GM12878 (cell line): ENCODE data around the gene CCDC107. TPM values are rescaled to one million over a fixed set of nuclear protein-coding genes. Genes with fewer than 3 reads are reported as not detected.

Experiments
- CHD1 ChIP-seq: IDR thresholded peaks from 2 replicates; pipeline ENCODE4 v1.6.1; 2012; ENCODE audit warnings: low read depth, low read length, improper control_type of control experiment
- FOS ChIP-seq: IDR thresholded peaks from 3 replicates; pipeline ENCODE4 v1.6.1; 2011; ENCODE audit warnings: borderline replicate concordance; ENCODE audit not compliant: insufficient read length; ENCODE audit errors: extremely low read depth
- HCFC1 ChIP-seq: fragments of 150-350 bp; IDR thresholded peaks from 2 replicates; pipeline ENCODE4 v1.6.1; 2014; ENCODE audit warnings: low read length
- HDAC6 ChIP-seq: fragments of 200-600 bp; sonication (generic); IDR thresholded peaks from one replicate; pipeline ENCODE4 v1.8.0; 2017; ENCODE audit warnings: antibody characterized with exemption; ENCODE audit not compliant: unreplicated experiment
- HSF1 ChIP-seq: fragments of 150-350 bp; IDR thresholded peaks from 2 replicates; pipeline ENCODE4 v1.6.1; 2014; ENCODE audit warnings: mild to moderate bottlenecking, low read depth, low read length
- IRF4 ChIP-seq: IDR thresholded peaks from 2 replicates; pipeline ENCODE4 v1.6.1; 2011; ENCODE audit warnings: low read depth, low read length
- KDM1A ChIP-seq: fragments of 200-600 bp; sonication (generic); IDR thresholded peaks from 2 replicates; pipeline ENCODE4 v1.6.1; 2016; ENCODE audit warnings: borderline replicate concordance
- MEF2B ChIP-seq: fragments of 450-650 bp; IDR thresholded peaks from 2 replicates; pipeline ENCODE4 v1.6.1; 2018; ENCODE audit warnings: mild to moderate bottlenecking, moderate library complexity; ENCODE audit not compliant: partially characterized antibody, poor library complexity, severe bottlenecking
- MTA3 ChIP-seq: IDR thresholded peaks from 2 replicates; pipeline ENCODE4 v1.6.1; 2012; ENCODE audit warnings: low read length, inconsistent platforms, borderline replicate concordance
- MYC ChIP-seq: IDR thresholded peaks from 2 replicates; pipeline ENCODE4 v1.6.1; 2011; ENCODE audit warnings: mild to moderate bottlenecking, low read length, moderate library complexity, inconsistent platforms; ENCODE audit not compliant: insufficient read depth, insufficient replicate concordance, insufficient read length, severe bottlenecking
- NFYA ChIP-seq: IDR thresholded peaks from 2 replicates; pipeline ENCODE4 v1.6.1; 2011; ENCODE audit warnings: low read depth, mild to moderate bottlenecking, low read length, improper control_type of control experiment, borderline replicate concordance
- PAX5 ChIP-seq: IDR thresholded peaks from 2 replicates; pipeline ENCODE4 v1.6.1; 2011; ENCODE audit warnings: low read depth, low read length, borderline replicate concordance
- POLR2AphosphoS5 ChIP-seq: IDR thresholded peaks from 2 replicates; pipeline ENCODE4 v1.6.1; 2011; ENCODE audit warnings: mild to moderate bottlenecking, low read length, inconsistent platforms
- RB1 ChIP-seq: fragments of 450-650 bp; formaldehyde crosslinking; IDR thresholded peaks from 2 replicates; pipeline ENCODE4 v1.6.1; 2017; ENCODE audit warnings: mild to moderate bottlenecking, borderline replicate concordance
- RBBP5 ChIP-seq: fragments of 200-600 bp; sonication (generic); conservative IDR thresholded peaks from 2 replicates; pipeline ENCODE4 v1.6.1; 2016
- SIX5 ChIP-seq: IDR thresholded peaks from 2 replicates; pipeline ENCODE4 v1.6.1; 2011; ENCODE audit warnings: mild to moderate bottlenecking, low read depth, low read length, moderate library complexity; ENCODE audit not compliant: severe bottlenecking
- SREBF1 ChIP-seq: IDR thresholded peaks from 2 replicates; pipeline ENCODE4 v1.6.1; 2012; ENCODE audit warnings: mild to moderate bottlenecking, low read length
- STAT1 ChIP-seq: fragments of 450-650 bp; conservative IDR thresholded peaks from 2 replicates; pipeline ENCODE4 v1.6.1; 2014; ENCODE audit warnings: antibody characterized with exemption, mild to moderate bottlenecking
- SUZ12 ChIP-seq: fragments of 200-600 bp; sonication (generic); IDR thresholded peaks from one replicate; pipeline ENCODE4 v1.6.1; 2018; ENCODE audit warnings: antibody characterized with exemption, mild to moderate bottlenecking; ENCODE audit not compliant: unreplicated experiment
- TAF1 ChIP-seq: IDR thresholded peaks from 2 replicates; pipeline ENCODE4 v1.6.1; 2011; ENCODE audit warnings: mild to moderate bottlenecking, low read depth, low read length, borderline replicate concordance
- ZNF687 ChIP-seq: fragments of 450-650 bp; IDR thresholded peaks from 2 replicates; pipeline ENCODE4 v1.6.1; 2017; ENCODE audit warnings: mild to moderate bottlenecking, moderate library complexity
- polyA plus RNA-seq, 11 experiments: library from polyadenylated mRNA; depleted of rRNA in 4 of 11; unstranded in 6 of 11; stranded (reverse) in 5 of 11; fragments of >200 nt; fragmentation: Nextera tagmentation in 4 of 11; fragmentation: Illumina TruSeq in 1 of 11; extraction: Ambion mirVana in 4 of 11; extraction: Trizol in 1 of 11; gene quantifications; 1 replicate in 1 of 11; 2 replicates in 10 of 11; pipeline versions ENCODE4 v1.2.1 to v1.2.3, GENCODE V29; 2011 to 2016; ENCODE audit warnings: inconsistent platforms in 2 of 11, missing spikeins in 2 of 11, low read depth in 1 of 11
- total RNA-seq, 4 experiments: library from RNA; depleted of rRNA in 3 of 4; stranded (reverse); fragments of >200 nt in 3 of 4; fragmentation: Illumina TruSeq in 1 of 4; extraction: Trizol in 1 of 4; gene quantifications; 2 replicates each; pipeline versions ENCODE4 v1.2.1 to v1.2.3, GENCODE V29; 2013 to 2021
- TF ChIP-seq, protein P1 (sequence below): IDR thresholded peaks from 2 replicates; pipeline ENCODE4 v1.6.1; 2011; ENCODE audit warnings: mild to moderate bottlenecking, low read depth, low read length, moderate library complexity; ENCODE audit not compliant: insufficient replicate concordance
- TF ChIP-seq, protein P2 (sequence below): IDR thresholded peaks from 2 replicates; pipeline ENCODE4 v1.6.1; 2012; ENCODE audit warnings: mild to moderate bottlenecking, low read depth, low read length

CCDC107 gene
- total and polyA plus RNA-seq, 10 of the 15 experiments (the other 5 are each of a cell fraction or from before 2014, with no cell fraction given), result 0.19 to 18.3 (median 10.6) TPM

- TF ChIP-seq, protein P1, sequence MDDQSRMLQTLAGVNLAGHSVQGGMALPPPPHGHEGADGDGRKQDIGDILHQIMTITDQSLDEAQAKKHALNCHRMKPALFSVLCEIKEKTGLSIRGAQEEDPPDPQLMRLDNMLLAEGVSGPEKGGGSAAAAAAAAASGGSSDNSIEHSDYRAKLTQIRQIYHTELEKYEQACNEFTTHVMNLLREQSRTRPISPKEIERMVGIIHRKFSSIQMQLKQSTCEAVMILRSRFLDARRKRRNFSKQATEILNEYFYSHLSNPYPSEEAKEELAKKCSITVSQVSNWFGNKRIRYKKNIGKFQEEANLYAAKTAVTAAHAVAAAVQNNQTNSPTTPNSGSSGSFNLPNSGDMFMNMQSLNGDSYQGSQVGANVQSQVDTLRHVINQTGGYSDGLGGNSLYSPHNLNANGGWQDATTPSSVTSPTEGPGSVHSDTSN, result no peak
- TF ChIP-seq PAX5 (no peak), TAF1 (no peak), IRF4 (no peak), MEF2B (peak; percentile 86), MTA3 (no peak), CHD1 (no peak), STAT1 (no peak), HDAC6 (no peak), RB1 (no peak), SIX5 (no peak), RBBP5 (no peak), HCFC1 (no peak), MYC (no peak), KDM1A (no peak), SREBF1 (no peak), FOS (no peak), HSF1 (no peak), ZNF687 (no peak), NFYA (no peak), POLR2AphosphoS5 (no peak), SUZ12 (no peak)
- TF ChIP-seq, protein P2, sequence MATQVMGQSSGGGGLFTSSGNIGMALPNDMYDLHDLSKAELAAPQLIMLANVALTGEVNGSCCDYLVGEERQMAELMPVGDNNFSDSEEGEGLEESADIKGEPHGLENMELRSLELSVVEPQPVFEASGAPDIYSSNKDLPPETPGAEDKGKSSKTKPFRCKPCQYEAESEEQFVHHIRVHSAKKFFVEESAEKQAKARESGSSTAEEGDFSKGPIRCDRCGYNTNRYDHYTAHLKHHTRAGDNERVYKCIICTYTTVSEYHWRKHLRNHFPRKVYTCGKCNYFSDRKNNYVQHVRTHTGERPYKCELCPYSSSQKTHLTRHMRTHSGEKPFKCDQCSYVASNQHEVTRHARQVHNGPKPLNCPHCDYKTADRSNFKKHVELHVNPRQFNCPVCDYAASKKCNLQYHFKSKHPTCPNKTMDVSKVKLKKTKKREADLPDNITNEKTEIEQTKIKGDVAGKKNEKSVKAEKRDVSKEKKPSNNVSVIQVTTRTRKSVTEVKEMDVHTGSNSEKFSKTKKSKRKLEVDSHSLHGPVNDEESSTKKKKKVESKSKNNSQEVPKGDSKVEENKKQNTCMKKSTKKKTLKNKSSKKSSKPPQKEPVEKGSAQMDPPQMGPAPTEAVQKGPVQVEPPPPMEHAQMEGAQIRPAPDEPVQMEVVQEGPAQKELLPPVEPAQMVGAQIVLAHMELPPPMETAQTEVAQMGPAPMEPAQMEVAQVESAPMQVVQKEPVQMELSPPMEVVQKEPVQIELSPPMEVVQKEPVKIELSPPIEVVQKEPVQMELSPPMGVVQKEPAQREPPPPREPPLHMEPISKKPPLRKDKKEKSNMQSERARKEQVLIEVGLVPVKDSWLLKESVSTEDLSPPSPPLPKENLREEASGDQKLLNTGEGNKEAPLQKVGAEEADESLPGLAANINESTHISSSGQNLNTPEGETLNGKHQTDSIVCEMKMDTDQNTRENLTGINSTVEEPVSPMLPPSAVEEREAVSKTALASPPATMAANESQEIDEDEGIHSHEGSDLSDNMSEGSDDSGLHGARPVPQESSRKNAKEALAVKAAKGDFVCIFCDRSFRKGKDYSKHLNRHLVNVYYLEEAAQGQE, result no peak
Measured at GRCh38 chr9:35619800-35620158, 38.3 kb upstream of the CCDC107 start (continued).
